Mucosa of descending colon (tissue), 3 donors: ENCODE results near the gene TUB. TPM values are rescaled to one million over a fixed set of nuclear protein-coding genes. Genes with fewer than 3 reads are reported as not detected.

Experiments
- ATAC-seq: fragments of 200-7000 bp; cut with Tn5 transposase; one replicate; pipeline ENCODE4 v1.9.1; 2020; ENCODE audit warnings: mild to moderate bottlenecking, moderate library complexity
- DNase-seq, 3 donors: peaks; one replicate each; pipeline ENCODE4 v3.0.0-alpha.2; 2020
- H3K36me3 ChIP-seq: fragments of 200-600 bp; one replicate; pipeline ENCODE4 v1.8.0; 2021; ENCODE audit warnings: low read depth, mild to moderate bottlenecking
- H3K4me1 ChIP-seq: fragments of 200-600 bp; one replicate; pipeline ENCODE4 v1.8.0; 2021; ENCODE audit warnings: low read depth, mild to moderate bottlenecking
- H3K4me3 ChIP-seq: fragments of 200-600 bp; one replicate; pipeline ENCODE4 v1.8.0; 2021; ENCODE audit warnings: mild to moderate bottlenecking
- H3K9me3 ChIP-seq: fragments of 200-600 bp; one replicate; pipeline ENCODE4 v1.8.0; 2021; ENCODE audit warnings: mild to moderate bottlenecking
- intact Hi-C, 2 donors: fragments of 100-400 bp; cut with DNase I in 1 of 2; cut with micrococcal nuclease in 1 of 2; formaldehyde crosslinking; loops; one replicate each; pipeline versions ENCODE4 v1.11.0 to v1.11.1; 2022; cut with DNase I, micrococcal nuclease
- total RNA-seq, 3 donors: library from RNA; stranded (reverse); fragmentation: NEBNext Ultra II Directional in 2 of 3; extraction: Animal tissue kit (Norgen Biotek cat#: 25700) in 2 of 3; gene quantifications; one replicate each; pipeline versions ENCODE4 v1.2.1 to v1.2.4, GENCODE V29; 2021 to 2023
- TF ChIP-seq, protein P1 (sequence below): fragments of 200-600 bp; IDR thresholded peaks from one replicate; pipeline ENCODE4 v1.8.0; 2022; ENCODE audit warnings: antibody characterized with exemption, mild to moderate bottlenecking
- donor health status: DM: no; HTN: no; CAD: no; lungs with moderate emphysema.
- donor health status: DM: no; HTN: no; CAD: no.
- donor health status: DM: no; HTN: yes; CAD: no.

Gene TUB
- total RNA-seq, 3 donors from 2014 or later: 0.58 to 10.4 (median 1.8) TPM

GRCh38 chr11:8067567-8067928 lies 13.5 kb upstream of the TUB start:
- Histone ChIP-seq H3K4me3 (no peak overlapping the region), H3K9me3 (no peaks in the 10 kb centered on the region), H3K36me3 (no peaks in the 10 kb centered on the region), H3K4me1 (no peaks in the 10 kb centered on the region)
- no peak for ATAC-seq
- no peak for DNase-seq
- TF ChIP-seq, protein P1, sequence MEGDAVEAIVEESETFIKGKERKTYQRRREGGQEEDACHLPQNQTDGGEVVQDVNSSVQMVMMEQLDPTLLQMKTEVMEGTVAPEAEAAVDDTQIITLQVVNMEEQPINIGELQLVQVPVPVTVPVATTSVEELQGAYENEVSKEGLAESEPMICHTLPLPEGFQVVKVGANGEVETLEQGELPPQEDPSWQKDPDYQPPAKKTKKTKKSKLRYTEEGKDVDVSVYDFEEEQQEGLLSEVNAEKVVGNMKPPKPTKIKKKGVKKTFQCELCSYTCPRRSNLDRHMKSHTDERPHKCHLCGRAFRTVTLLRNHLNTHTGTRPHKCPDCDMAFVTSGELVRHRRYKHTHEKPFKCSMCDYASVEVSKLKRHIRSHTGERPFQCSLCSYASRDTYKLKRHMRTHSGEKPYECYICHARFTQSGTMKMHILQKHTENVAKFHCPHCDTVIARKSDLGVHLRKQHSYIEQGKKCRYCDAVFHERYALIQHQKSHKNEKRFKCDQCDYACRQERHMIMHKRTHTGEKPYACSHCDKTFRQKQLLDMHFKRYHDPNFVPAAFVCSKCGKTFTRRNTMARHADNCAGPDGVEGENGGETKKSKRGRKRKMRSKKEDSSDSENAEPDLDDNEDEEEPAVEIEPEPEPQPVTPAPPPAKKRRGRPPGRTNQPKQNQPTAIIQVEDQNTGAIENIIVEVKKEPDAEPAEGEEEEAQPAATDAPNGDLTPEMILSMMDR: no peak
- intact Hi-C loops: no loop called here

GRCh38 chr11:8067929-8068575 lies 13.0 kb upstream of the TUB start:
- ATAC-seq (no peak), DNase-seq (no peak)
- H3K36me3 ChIP-seq: no peaks in the 10 kb centered on the region
- no peaks in the 10 kb centered on the region for H3K9me3 ChIP-seq
- intact Hi-C loops: no loop called here
- H3K4me3 ChIP-seq: no peak overlapping the region
- TF ChIP-seq, protein P1: no peak
- no peaks in the 10 kb centered on the region for H3K4me1 ChIP-seq

DNA sequence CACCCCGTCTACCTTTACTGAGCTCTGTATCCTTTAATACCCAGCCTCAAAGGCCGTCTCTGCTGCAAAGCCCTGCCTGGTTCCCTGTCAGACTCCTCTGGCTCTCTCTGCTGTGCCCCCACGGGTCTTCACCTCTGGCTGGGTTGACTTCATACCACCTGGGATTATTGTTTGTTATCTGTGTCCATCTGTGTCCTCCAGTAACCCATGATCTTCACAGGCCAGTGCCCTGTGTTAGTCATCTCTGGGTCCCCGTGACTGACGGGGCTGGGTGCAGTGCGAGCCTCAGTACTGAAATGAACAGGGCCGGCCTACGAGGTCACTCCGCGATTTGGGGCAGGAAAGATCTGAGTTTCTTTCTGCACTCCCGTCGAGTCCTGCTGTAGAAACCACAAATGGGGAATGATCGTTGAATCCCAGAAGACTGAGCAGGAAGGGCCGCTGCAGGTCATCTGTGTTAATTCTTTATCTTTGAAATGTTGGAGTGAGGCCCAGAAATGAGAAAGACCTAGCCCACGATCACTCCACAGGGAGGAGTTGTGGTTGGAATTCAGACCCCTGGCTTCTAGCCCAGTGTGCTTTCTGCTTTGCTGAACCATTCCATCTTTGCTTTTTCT lies 12.3 kb upstream of the TUB start:
- ATAC-seq (peak; percentile 56), DNase-seq (peak in 1 of 3 donors; percentile 19)
- Histone ChIP-seq H3K9me3 (no peaks in the 10 kb centered on the region), H3K36me3 (no peaks in the 10 kb centered on the region), H3K4me1 (no peaks in the 10 kb centered on the region), H3K4me3 (no peak overlapping the region)
- TF ChIP-seq, protein P1: no peak
- intact Hi-C loops: no loop called here

DNA sequence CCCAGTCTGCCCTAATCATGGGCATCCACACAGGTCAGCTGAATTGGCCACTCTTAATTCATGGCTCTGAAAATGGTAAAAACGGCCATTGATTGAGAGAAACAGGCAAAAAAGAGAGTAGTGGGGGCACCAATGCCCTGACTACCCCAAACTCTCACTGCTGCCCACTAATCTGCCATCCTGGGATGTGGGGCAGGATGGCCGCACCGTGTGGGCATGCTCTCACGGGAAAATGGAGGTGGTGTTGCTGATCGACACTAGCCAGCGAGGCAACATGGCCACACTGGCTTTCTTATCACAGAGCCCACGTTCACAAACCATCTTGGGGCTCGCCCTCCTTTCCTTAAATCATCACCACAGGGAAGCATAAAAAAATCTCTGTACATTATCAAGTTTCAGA lies 11.2 kb upstream of the TUB start:
- intact Hi-C loops: no loop called here
- TF ChIP-seq, protein P1: no peak
- no peak for DNase-seq
- no peaks in the 10 kb centered on the region for H3K9me3 ChIP-seq
- no peak for ATAC-seq
- no peaks in the 10 kb centered on the region for H3K36me3 ChIP-seq
- H3K4me1 ChIP-seq: no peaks in the 10 kb centered on the region
- no peak overlapping the region for H3K4me3 ChIP-seq

DNA sequence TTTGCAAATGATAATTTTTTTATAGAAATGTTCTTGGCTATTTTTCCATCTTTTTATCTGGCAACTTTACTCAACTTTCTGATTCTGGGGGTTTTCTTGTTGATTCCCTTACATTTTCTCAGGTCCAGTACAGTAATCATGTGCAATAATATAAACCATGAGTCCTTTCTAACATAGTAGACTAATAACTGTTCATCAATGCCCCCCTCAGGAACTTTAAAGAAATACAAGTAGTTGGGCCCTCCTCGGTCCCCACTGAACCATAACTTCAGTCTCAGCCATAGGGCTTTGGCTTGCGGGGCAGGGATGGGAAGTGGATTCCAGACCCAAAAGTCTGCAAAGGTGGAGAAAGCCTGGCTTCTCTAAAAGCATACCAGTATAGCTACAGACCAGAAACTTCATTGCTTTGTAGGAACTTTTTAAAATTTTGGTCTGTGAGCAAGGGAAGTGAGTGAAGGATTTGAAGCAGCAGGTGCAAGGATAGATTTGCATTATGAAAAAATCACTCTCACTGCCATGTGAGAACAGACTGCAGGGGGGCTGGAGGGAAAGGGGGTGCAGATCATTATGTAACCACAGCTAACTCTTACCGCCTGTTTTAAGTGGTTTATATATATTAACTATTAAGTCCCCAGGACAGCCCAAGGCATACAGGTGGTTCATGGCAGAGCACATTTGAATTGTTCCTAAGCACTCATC lies 10.4 kb upstream of the TUB start:
- DNase-seq (no peak), ATAC-seq (no peak)
- TF ChIP-seq, protein P1: no peak
- intact Hi-C loops: no loop called here
- Histone ChIP-seq H3K9me3 (no peaks in the 10 kb centered on the region), H3K36me3 (no peaks in the 10 kb centered on the region), H3K4me1 (no peaks in the 10 kb centered on the region), H3K4me3 (no peak overlapping the region)
